ENCODE data around the gene ZMYM4.
"Not testable (repeated sequence)": the region's sequence is repeated elsewhere in the genome, so short reads cannot be mapped to it uniquely, and the experiment has no call there.

ZMYM4 gene

GRCh38 chr1:35268282-35269200 lies at the start of gene ZMYM4:
ZMYM4 (plus strand) TSS chr1:35268709; CDS start chr1:35269047, 338 bp downstream.
- DNase-seq (ENCODE audit: low read depth in 2 of 2): peak; percentile 85 to 89

- DNase-seq (ENCODE audit: low read depth in 2 of 2): no peak
Measured at GRCh38 chr1:35220976-35221375, 47.5 kb upstream of the ZMYM4 start.

- no peak for DNase-seq (ENCODE audit: low read depth in 2 of 2)
Measured at GRCh38 chr1:35222322-35223083, 46.0 kb upstream of the ZMYM4 start.

- DNase-seq (ENCODE audit: low read depth in 2 of 2): no peak
Measured at GRCh38 chr1:35223084-35223630, 45.4 kb upstream of the ZMYM4 start.

GRCh38 chr1:35226546-35226945 lies 42.0 kb upstream of the ZMYM4 start:
- no peak for DNase-seq (ENCODE audit: low read depth in 2 of 2)

- DNase-seq (ENCODE audit: low read depth in 2 of 2): no peak
Measured at GRCh38 chr1:35229587-35230360, 38.7 kb upstream of the ZMYM4 start.

GRCh38 chr1:35231287-35231686 lies 37.2 kb upstream of the ZMYM4 start:
- no peak for DNase-seq (ENCODE audit: low read depth in 2 of 2)

GRCh38 chr1:35236772-35237171 lies 31.7 kb upstream of the ZMYM4 start:
- DNase-seq (ENCODE audit: low read depth in 2 of 2): not testable (repeated sequence)

- no peak for DNase-seq (ENCODE audit: low read depth in 2 of 2)
Measured at GRCh38 chr1:35243691-35244090, 24.8 kb upstream of the ZMYM4 start.

GRCh38 chr1:35247256-35247655 lies 21.3 kb upstream of the ZMYM4 start:
- DNase-seq (ENCODE audit: low read depth in 2 of 2): no peak

- DNase-seq (ENCODE audit: low read depth in 2 of 2): no peak
Measured at GRCh38 chr1:35253941-35254340, 14.6 kb upstream of the ZMYM4 start.

GRCh38 chr1:35255276-35255675 lies 13.2 kb upstream of the ZMYM4 start:
- DNase-seq (ENCODE audit: low read depth in 2 of 2): no peak

GRCh38 chr1:35259561-35259960 lies 8.9 kb upstream of the ZMYM4 start:
- DNase-seq (ENCODE audit: low read depth in 2 of 2): no peak

GRCh38 chr1:35261412-35262120 lies 6.9 kb upstream of the ZMYM4 start:
- DNase-seq (ENCODE audit: low read depth in 2 of 2): no peak

- no peak for DNase-seq (ENCODE audit: low read depth in 2 of 2)
Measured at GRCh38 chr1:35264035-35264434, 4.5 kb upstream of the ZMYM4 start.

GRCh38 chr1:35264871-35265270 lies 3.6 kb upstream of the ZMYM4 start:
- DNase-seq (ENCODE audit: low read depth in 2 of 2): no peak

- DNase-seq (ENCODE audit: low read depth in 2 of 2): no peak
Measured at GRCh38 chr1:35266306-35266705, 2.2 kb upstream of the ZMYM4 start.

GRCh38 chr1:35269201-35269988 lies 886 bp downstream of the ZMYM4 start:
- DNase-seq (ENCODE audit: low read depth in 2 of 2): no peak

GRCh38 chr1:35269989-35270289 lies 1.4 kb downstream of the ZMYM4 start:
- DNase-seq (ENCODE audit: low read depth in 2 of 2): no peak

- DNase-seq (ENCODE audit: low read depth in 2 of 2): no peak
Measured at GRCh38 chr1:35270836-35271235, 2.3 kb downstream of the ZMYM4 start.

GRCh38 chr1:35274197-35274596 lies 5.7 kb downstream of the ZMYM4 start:
- no peak for DNase-seq (ENCODE audit: low read depth in 2 of 2)
